Neural cell (in vitro differentiated cells): ENCODE measurements around the gene UNC93B1. TPM values are rescaled to one million over a fixed set of nuclear protein-coding genes. Genes with fewer than 3 reads are reported as not detected.
A peak's percentile ranks its signal among the peaks of the same experiment; 100 is the strongest.

ENCODE experiments used
- H2AFZ ChIP-seq: fragments of 200-600, 300-800 bp; sonication (generic), shearing (Covaris generic); 2 replicates; pipeline ENCODE4 v1.6.0; 2014; ENCODE audit warnings: low read depth, mild to moderate bottlenecking, antibody characterized with exemption, low read length, moderate library complexity
- H3F3A ChIP-seq: fragments of 200-600 bp; shearing (Covaris generic); 2 replicates; pipeline ENCODE4 v1.6.1; 2016; ENCODE audit warnings: mild to moderate bottlenecking, moderate library complexity, mixed read lengths, antibody characterized with exemption, low read length; ENCODE audit not compliant: insufficient read depth, poor library complexity, severe bottlenecking
- H3K27ac ChIP-seq: fragments of 200-600, 300-800 bp; sonication (generic), shearing (Covaris generic); 2 replicates; pipeline ENCODE4 v1.5.1; 2014; ENCODE audit warnings: mild to moderate bottlenecking, low read length, moderate library complexity
- H3K27me3 ChIP-seq: fragments of 300-800, 200-600 bp; sonication (generic), shearing (Covaris generic); 2 replicates; pipeline ENCODE4 v1.6.0; 2014; ENCODE audit warnings: mild to moderate bottlenecking, low read depth, low read length, moderate library complexity; ENCODE audit not compliant: insufficient read depth
- H3K36me3 ChIP-seq: fragments of 300-800, 200-600 bp; sonication (generic), shearing (Covaris generic); 2 replicates; pipeline ENCODE4 v1.5.1; 2014; ENCODE audit warnings: mild to moderate bottlenecking, antibody characterized with exemption, low read length, moderate library complexity; ENCODE audit not compliant: insufficient read depth
- H3K4me2 ChIP-seq: fragments of 300-800, 200-600 bp; sonication (generic), shearing (Covaris generic); 2 replicates; pipeline ENCODE4 v1.6.0; 2014; ENCODE audit warnings: mild to moderate bottlenecking, low read length
- H3K4me3 ChIP-seq: fragments of 300-800, 200-600 bp; sonication (generic), shearing (Covaris generic); 2 replicates; pipeline ENCODE4 v1.5.1; 2014; ENCODE audit warnings: mild to moderate bottlenecking, low read length, moderate library complexity
- H3K79me2 ChIP-seq: fragments of 200-600 bp; shearing (Covaris generic); replicated peaks from 2 replicates; pipeline ENCODE4 v1.6.0; 2014; ENCODE audit warnings: mild to moderate bottlenecking, low read length, moderate library complexity; ENCODE audit not compliant: insufficient read depth
- H3K9ac ChIP-seq: fragments of 300-800, 200-600 bp; sonication (generic), shearing (Covaris generic); 2 replicates; pipeline ENCODE4 v1.6.1; 2016; ENCODE audit warnings: mild to moderate bottlenecking, low read length, mixed read lengths
- H3K9me2 ChIP-seq: fragments of 200-600 bp; shearing (Covaris generic); 2 replicates; pipeline ENCODE4 v1.6.1; 2016; ENCODE audit warnings: mild to moderate bottlenecking, low read length, mixed read lengths; ENCODE audit not compliant: insufficient read depth
- H3K9me3 ChIP-seq: fragments of 200-600, 300-800 bp; sonication (generic), shearing (Covaris generic); 2 replicates; pipeline ENCODE4 v1.6.1; 2016; ENCODE audit warnings: mild to moderate bottlenecking, mixed run types, low read length, moderate library complexity, mixed read lengths
- H4K20me1 ChIP-seq: fragments of 200-600 bp; shearing (Covaris generic); 2 replicates; pipeline ENCODE4 v1.6.1; 2016; ENCODE audit warnings: mild to moderate bottlenecking, mixed run types; ENCODE audit not compliant: insufficient read depth
- CTCF ChIP-seq: fragments of 450-650 bp; IDR thresholded peaks from 2 replicates; pipeline ENCODE4 v1.5.1; 2014; ENCODE audit warnings: antibody characterized with exemption, mild to moderate bottlenecking, moderate library complexity; ENCODE audit not compliant: poor library complexity, severe bottlenecking
- EP300 ChIP-seq: fragments of 450-650 bp; conservative IDR thresholded peaks from 2 replicates; pipeline ENCODE4 v1.6.1; 2014; ENCODE audit warnings: antibody characterized with exemption, mild to moderate bottlenecking, moderate library complexity; ENCODE audit not compliant: poor library complexity, severe bottlenecking
- EZH2 ChIP-seq: fragments of 200-600, 300-800 bp; shearing (Covaris generic), sonication (generic); IDR thresholded peaks from 2 replicates; pipeline ENCODE4 v1.6.1; 2014; ENCODE audit warnings: antibody characterized with exemption, low read length, borderline replicate concordance, mild to moderate bottlenecking; ENCODE audit not compliant: insufficient read depth, poor library complexity, severe bottlenecking
- MXI1 ChIP-seq: fragments of 450-650 bp; conservative IDR thresholded peaks from 2 replicates; pipeline ENCODE4 v1.6.1; 2014; ENCODE audit warnings: antibody characterized with exemption, mild to moderate bottlenecking; ENCODE audit not compliant: poor library complexity, severe bottlenecking
- POLR2AphosphoS5 ChIP-seq: IDR thresholded peaks from 2 replicates; pipeline ENCODE4 v1.6.1; 2012
- RAD21 ChIP-seq: fragments of 450-650 bp; conservative IDR thresholded peaks from 2 replicates; pipeline ENCODE4 v1.6.1; 2014; ENCODE audit warnings: antibody characterized with exemption, mild to moderate bottlenecking, moderate library complexity
- REST ChIP-seq: IDR thresholded peaks from 2 replicates; pipeline ENCODE4 v1.6.1; 2012; ENCODE audit warnings: borderline replicate concordance
- SMC3 ChIP-seq: fragments of 450-650 bp; conservative IDR thresholded peaks from 2 replicates; pipeline ENCODE4 v1.6.1; 2014; ENCODE audit warnings: antibody characterized with exemption, mild to moderate bottlenecking, moderate library complexity; ENCODE audit not compliant: poor library complexity
- TAF1 ChIP-seq: IDR thresholded peaks from 2 replicates; pipeline ENCODE4 v1.6.1; 2012; ENCODE audit warnings: low read depth
- polyA plus RNA-seq: library from polyadenylated mRNA; depleted of rRNA; stranded (reverse); fragments of >200 nt; gene quantifications from 2 replicates; pipeline ENCODE4 v1.2.3, GENCODE V29; 2014

Gene UNC93B1
- polyA plus RNA-seq, 1 donor from 2014 or later, result 0.19 TPM

GRCh38 chr11:68031144-68031464, 27.2 kb upstream of the UNC93B1 start:
- Histone ChIP-seq H3K9me2 (no peaks in the 10 kb centered on the region), H3K4me2 (peak overlapping the region; percentile 57), H3K4me3 (peak overlapping the region; percentile 77), H3K79me2 (peaks cover 12% of the 10 kb centered on the region), H3K27ac (peak overlapping the region; percentile 85), H4K20me1 (no peaks in the 10 kb centered on the region), H3K36me3 (no peaks in the 10 kb centered on the region), H3K9me3 (no peaks in the 10 kb centered on the region), H3K27me3 (no peaks in the 10 kb centered on the region), H3K9ac (peak overlapping the region; percentile 84), H2AFZ (peak overlapping the region; percentile 43), H3F3A (no peaks in the 10 kb centered on the region)
- TF ChIP-seq RAD21, result no peak
- TF ChIP-seq MXI1, result no peak
- TF ChIP-seq SMC3, result no peak
- TF ChIP-seq REST, result no peak
- no peak for TF ChIP-seq CTCF
- TF ChIP-seq TAF1, result no peak

GRCh38 chr11:68030318-68031143, 26.6 kb upstream of the UNC93B1 start, which contains the start of gene NDUFS8:
Gene NDUFS8 (plus strand): TSS chr11:68030681. CDS start chr11:68032152, 1,471 bp downstream.
- Histone ChIP-seq H3K9ac (peak within 1 kb of the TSS; percentile 84), H3K4me2 (peak within 1 kb of the TSS; percentile 59), H3K36me3 (no peaks in the 10 kb centered on the region), H3K27me3 (no peaks in the 10 kb centered on the region), H3F3A (no peaks in the 10 kb centered on the region), H3K79me2 (peaks cover 12% of the 10 kb centered on the region), H3K4me3 (peak within 1 kb of the TSS; percentile 77), H3K9me3 (no peaks in the 10 kb centered on the region), H2AFZ (peak within 1 kb of the TSS; percentile 66), H3K27ac (peak within 1 kb of the TSS; percentile 85), H3K9me2 (no peaks in the 10 kb centered on the region), H4K20me1 (no peaks in the 10 kb centered on the region)
- TF ChIP-seq REST (no peak), RAD21 (peak; percentile 38), POLR2AphosphoS5 (peak; percentile 87), EP300 (no peak), TAF1 (peak; percentile 52), EZH2 (no peak), SMC3 (peak; percentile 29), MXI1 (peak; percentile 72), CTCF (peak; percentile 28)
